Endothelial cell of umbilical vein (primary cell): ENCODE measurements around the gene JAML. TPM values are rescaled to one million over a fixed set of nuclear protein-coding genes. Genes with fewer than 3 reads are reported as not detected.

Experiments
- BruUV-seq: library from RNA; stranded (reverse); fragments of 400-500 nt; replicated peaks from 2 replicates; lab custom pipeline; 2021; lab: Mats Ljungman, UMichigan
- CTCF ChIA-PET: fragments of 300-600, 350-600 bp; sonication (Branson Sonifier 250); formaldehyde crosslinking; loops from one replicate; lab custom pipeline; 2021; ENCODE audit warnings: antibody characterized with exemption, inconsistent platforms; lab: Charles Lee
- POLR2A ChIA-PET: fragments of 300-600, 350-600 bp; sonication (Branson Sonifier 250); formaldehyde crosslinking; loops from one replicate; lab custom pipeline; 2021; ENCODE audit warnings: antibody characterized with exemption, inconsistent platforms; lab: Charles Lee
- DNase-seq: peaks from one replicate; pipeline ENCODE4 v3.0.0-alpha.2; 2011; ENCODE audit warnings: low read depth, low spot score
- FAIRE-seq: peaks from 2 replicates; lab custom pipeline; 2011; peaks lifted over from hg19 to GRCh38; lab: Jason Lieb, UNC
- H2AFZ ChIP-seq: 2 replicates; pipeline ENCODE4 v1.6.0; 2012; ENCODE audit warnings: low read depth, low read length, control low read depth, inconsistent platforms
- H3K27ac ChIP-seq: 2 replicates; pipeline ENCODE4 v1.5.1; 2011; ENCODE audit warnings: low read depth, mild to moderate bottlenecking, control low read depth, low read length, moderate library complexity; ENCODE audit not compliant: insufficient read depth
- H3K27me3 ChIP-seq, 2 experiments: 2 replicates each; pipeline versions ENCODE4 v1.6.0 to v1.6.1; 2011; ENCODE audit warnings: low read length in 2 of 2, mixed read lengths in 1 of 2; ENCODE audit not compliant: control insufficient read depth in 2 of 2, insufficient read depth in 2 of 2
- H3K36me3 ChIP-seq, 2 experiments: 2 replicates in 1 of 2; 3 replicates in 1 of 2; pipeline ENCODE4 v1.5.1; 2011; ENCODE audit warnings: low read length in 2 of 2, mild to moderate bottlenecking in 1 of 2, moderate library complexity in 1 of 2; ENCODE audit not compliant: control insufficient read depth in 2 of 2, insufficient read depth in 2 of 2; ENCODE audit errors: extremely low read depth in 1 of 2
- H3K4me1 ChIP-seq: 3 replicates; pipeline ENCODE4 v1.5.1; 2011; ENCODE audit warnings: mild to moderate bottlenecking, low read length; ENCODE audit not compliant: control insufficient read depth, insufficient read depth; ENCODE audit errors: extremely low read depth
- H3K4me2 ChIP-seq: 2 replicates; pipeline ENCODE4 v1.6.1; 2011; ENCODE audit warnings: low read length, control low read depth, mixed read lengths; ENCODE audit not compliant: insufficient read depth
- H3K4me3 ChIP-seq, 3 experiments: fragments of 200-600 bp in 1 of 3; sonication (generic), shearing (Covaris generic) in 1 of 3; replicated peaks in 1 of 3; 2 replicates each; pipeline ENCODE4 v1.5.1; 2011 to 2016; ENCODE audit warnings: control low read depth in 3 of 3, low read length in 3 of 3, mild to moderate bottlenecking in 2 of 3, inconsistent platforms in 1 of 3, low read depth in 1 of 3, moderate library complexity in 1 of 3; ENCODE audit not compliant: insufficient read depth in 1 of 3
- H3K79me2 ChIP-seq: 2 replicates; pipeline ENCODE4 v1.6.0; 2012; ENCODE audit warnings: low read length, inconsistent platforms; ENCODE audit not compliant: control insufficient read depth, insufficient read depth
- H3K9ac ChIP-seq: replicated peaks from 2 replicates; pipeline ENCODE3; 2011; ENCODE audit warnings: low read length, control low read depth; ENCODE audit not compliant: insufficient read depth; ENCODE audit errors: extremely low read depth
- H3K9me1 ChIP-seq: replicated peaks from 3 replicates; pipeline ENCODE4 v1.6.0; 2011; ENCODE audit warnings: mild to moderate bottlenecking, low read length; ENCODE audit not compliant: control insufficient read depth, insufficient read depth; ENCODE audit errors: extremely low read depth
- H3K9me3 ChIP-seq: replicated peaks from 2 replicates; pipeline ENCODE4 v1.5.1; 2012; ENCODE audit warnings: low read length, inconsistent platforms; ENCODE audit not compliant: control insufficient read depth, insufficient read depth
- H4K20me1 ChIP-seq: replicated peaks from 2 replicates; pipeline ENCODE3; 2011; ENCODE audit warnings: mild to moderate bottlenecking, low read length; ENCODE audit not compliant: control insufficient read depth, insufficient read depth; ENCODE audit errors: extremely low read depth
- EZH2 ChIP-seq: IDR thresholded peaks from 2 replicates; pipeline ENCODE4 v1.6.1; 2012; ENCODE audit warnings: borderline replicate concordance, low read depth, mild to moderate bottlenecking, moderate library complexity, low read length, inconsistent platforms; ENCODE audit not compliant: severe bottlenecking
- FOS ChIP-seq: IDR thresholded peaks from 2 replicates; pipeline ENCODE4 v1.6.1; 2011; ENCODE audit warnings: mild to moderate bottlenecking, low read length, moderate library complexity, borderline replicate concordance; ENCODE audit not compliant: insufficient read depth
- GATA2 ChIP-seq: IDR thresholded peaks from 2 replicates; pipeline ENCODE4 v1.7.0; 2011; ENCODE audit warnings: low read depth, mild to moderate bottlenecking, moderate library complexity, mixed read lengths, low read length; ENCODE audit not compliant: insufficient read length, insufficient read depth
- JUN ChIP-seq: IDR thresholded peaks from 2 replicates; pipeline ENCODE4 v1.6.1; 2011; ENCODE audit warnings: borderline replicate concordance, low read depth; ENCODE audit not compliant: insufficient read length, insufficient read depth
- MYC ChIP-seq: IDR thresholded peaks from one replicate; pipeline ENCODE4 v1.6.1; 2011; ENCODE audit warnings: mild to moderate bottlenecking, low read depth, low read length
- POLR2A ChIP-seq: IDR thresholded peaks from 2 replicates; pipeline ENCODE4 v1.6.1; 2012; ENCODE audit warnings: low read depth, mild to moderate bottlenecking, control low read depth, low read length
- POLR2AphosphoS5 ChIP-seq: IDR thresholded peaks from 2 replicates; pipeline ENCODE4 v1.6.1; 2012; ENCODE audit warnings: low read depth, mild to moderate bottlenecking, control low read depth, low read length, moderate library complexity; ENCODE audit not compliant: insufficient read depth
- dilution Hi-C: fragments of 300-500 bp; cut with MboI; formaldehyde crosslinking; loops from one replicate; pipeline ENCODE4 v1.15.0; 2019; ENCODE audit warnings: low sequenced_read_pairs; ENCODE audit not compliant: extremely low pct_ligation_motif_present
- intact Hi-C: fragments of 100-400 bp; cut with micrococcal nuclease; formaldehyde crosslinking; loops from one replicate; pipeline ENCODE4 v1.10.0; 2022
- polyA plus RNA-seq, 4 experiments: library from polyadenylated mRNA; depleted of rRNA in 3 of 4; stranded (reverse) in 3 of 4; unstranded in 1 of 4; fragments of >200 nt; gene quantifications; 2 replicates each; pipeline versions ENCODE4 v1.2.1 to v1.2.3, GENCODE V29; 2011 to 2012; ENCODE audit warnings: missing spikeins in 1 of 4
- total RNA-seq: library from RNA; stranded (reverse); gene quantifications from 2 replicates; pipeline ENCODE4 v1.2.3, GENCODE V29; 2021
- TF ChIP-seq, protein P1 (sequence below), 2 donors: IDR thresholded peaks; 1 replicate in 1 of 2; 2 replicates in 1 of 2; pipeline ENCODE4 v1.5.1; 2011; ENCODE audit warnings: low read length in 2 of 2, mild to moderate bottlenecking in 2 of 2, moderate library complexity in 2 of 2, control low read depth in 1 of 2, inconsistent platforms in 1 of 2, low read depth in 1 of 2; ENCODE audit not compliant: insufficient read depth in 1 of 2; ENCODE audit errors: extremely low read depth in 1 of 2
- TF ChIP-seq, protein P2 (sequence below): IDR thresholded peaks from 2 replicates; pipeline ENCODE4 v1.6.1; 2011; ENCODE audit not compliant: insufficient read depth, insufficient read length

Gene JAML
- total and polyA plus RNA-seq, 2 donors (not counting 3 experiments of a cell fraction or from before 2014, with no cell fraction given): 0.04 to 0.35 TPM

DNA sequence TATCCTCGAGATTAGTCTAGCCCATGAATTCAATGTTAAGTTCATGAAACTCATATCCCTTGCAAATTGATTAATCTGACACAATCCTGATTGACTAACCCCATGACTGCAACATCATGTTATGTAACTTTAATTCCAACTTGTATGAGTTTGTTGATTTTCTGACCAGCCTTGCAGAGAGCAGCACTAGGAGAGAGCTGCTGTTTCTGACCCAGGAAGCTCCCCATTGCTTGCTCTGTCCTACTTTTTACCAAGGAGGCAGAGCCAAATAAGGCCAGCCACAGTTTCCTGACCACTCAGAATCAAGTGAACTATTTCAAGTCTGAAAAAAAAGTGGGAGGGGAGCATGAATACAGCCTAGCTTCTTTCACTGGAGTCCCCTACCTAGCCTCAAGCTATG, 14.1 kb upstream of the JAML start:
- Histone ChIP-seq H3K9me3 (no peaks in the 10 kb centered on the region), H3K4me3 (no peak overlapping the region), H3K36me3 (no peaks in the 10 kb centered on the region), H3K4me1 (peaks cover 34% of the 10 kb centered on the region), H3K9me1 (no peaks in the 10 kb centered on the region), H2AFZ (no peak overlapping the region), H3K9ac (no peak overlapping the region), H3K27me3 (no peaks in the 10 kb centered on the region), H3K4me2 (peak overlapping the region; percentile 35), H4K20me1 (no peaks in the 10 kb centered on the region), H3K27ac (no peak overlapping the region), H3K79me2 (no peaks in the 10 kb centered on the region)
- intact Hi-C loops (no loop called here), dilution Hi-C loops (no loop called here)
- TF ChIP-seq, protein P1, sequence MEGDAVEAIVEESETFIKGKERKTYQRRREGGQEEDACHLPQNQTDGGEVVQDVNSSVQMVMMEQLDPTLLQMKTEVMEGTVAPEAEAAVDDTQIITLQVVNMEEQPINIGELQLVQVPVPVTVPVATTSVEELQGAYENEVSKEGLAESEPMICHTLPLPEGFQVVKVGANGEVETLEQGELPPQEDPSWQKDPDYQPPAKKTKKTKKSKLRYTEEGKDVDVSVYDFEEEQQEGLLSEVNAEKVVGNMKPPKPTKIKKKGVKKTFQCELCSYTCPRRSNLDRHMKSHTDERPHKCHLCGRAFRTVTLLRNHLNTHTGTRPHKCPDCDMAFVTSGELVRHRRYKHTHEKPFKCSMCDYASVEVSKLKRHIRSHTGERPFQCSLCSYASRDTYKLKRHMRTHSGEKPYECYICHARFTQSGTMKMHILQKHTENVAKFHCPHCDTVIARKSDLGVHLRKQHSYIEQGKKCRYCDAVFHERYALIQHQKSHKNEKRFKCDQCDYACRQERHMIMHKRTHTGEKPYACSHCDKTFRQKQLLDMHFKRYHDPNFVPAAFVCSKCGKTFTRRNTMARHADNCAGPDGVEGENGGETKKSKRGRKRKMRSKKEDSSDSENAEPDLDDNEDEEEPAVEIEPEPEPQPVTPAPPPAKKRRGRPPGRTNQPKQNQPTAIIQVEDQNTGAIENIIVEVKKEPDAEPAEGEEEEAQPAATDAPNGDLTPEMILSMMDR (IDR thresholded peaks at IDR 0.05; ENCODE audit: extremely low read depth in 1 of 2, insufficient read depth in 1 of 2, low read depth in 1 of 2, low read length in 2 of 2): no peak
- TF ChIP-seq GATA2 (no peak), MYC (no peak), POLR2A (no peak), POLR2AphosphoS5 (no peak)
- ChIA-PET POLR2A (no interaction called here), CTCF (interaction anchor here (0.8 to 3.5 kb wide), 7 partner anchors 9 to 40 kb away, joined by 3 to 18 read pairs (median 4); partner anchors contain the start of genes MPZL2 and MPZL3)
- DNase-seq: no peak
- BruUV-seq: no TSS peak
- no peak for FAIRE-seq

DNA sequence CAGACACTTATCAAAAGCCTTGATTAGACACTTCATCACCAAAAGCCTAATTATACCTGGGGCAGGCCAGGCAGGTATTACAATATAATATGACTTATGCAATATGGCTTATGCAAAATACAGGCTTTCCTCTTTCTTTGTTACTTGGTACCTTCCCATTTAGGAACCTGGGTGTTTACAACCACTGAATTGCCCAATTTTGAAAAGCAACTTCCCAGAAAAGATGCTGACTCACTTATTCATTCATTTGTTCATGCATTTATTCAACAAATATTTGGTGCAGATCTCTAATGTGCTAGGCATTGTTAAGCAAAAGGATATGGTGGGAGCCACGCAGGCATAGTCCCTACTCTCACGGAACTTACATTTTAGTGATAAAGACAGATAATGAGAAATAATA, 13.6 kb upstream of the JAML start:
- Histone ChIP-seq H3K9me3 (no peaks in the 10 kb centered on the region), H3K36me3 (no peaks in the 10 kb centered on the region), H3K79me2 (no peaks in the 10 kb centered on the region), H3K9me1 (no peaks in the 10 kb centered on the region), H3K4me1 (peaks cover 34% of the 10 kb centered on the region), H4K20me1 (no peaks in the 10 kb centered on the region), H3K4me2 (no peak overlapping the region), H2AFZ (no peak overlapping the region), H3K27me3 (no peaks in the 10 kb centered on the region), H3K27ac (no peak overlapping the region), H3K4me3 (no peak overlapping the region), H3K9ac (no peak overlapping the region)
- DNase-seq (no peak), FAIRE-seq (no peak)
- POLR2A ChIA-PET: no interaction called here
- intact Hi-C loops (no loop called here), dilution Hi-C loops (no loop called here)
- BruUV-seq: no TSS peak
- TF ChIP-seq, protein P2, sequence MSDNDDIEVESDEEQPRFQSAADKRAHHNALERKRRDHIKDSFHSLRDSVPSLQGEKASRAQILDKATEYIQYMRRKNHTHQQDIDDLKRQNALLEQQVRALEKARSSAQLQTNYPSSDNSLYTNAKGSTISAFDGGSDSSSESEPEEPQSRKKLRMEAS: no peak
- TF ChIP-seq FOS (no peak), POLR2A (no peak), EZH2 (no peak), POLR2AphosphoS5 (no peak), JUN (no peak)
- CTCF ChIA-PET: interaction anchor here (1.0 to 2.1 kb wide), 3 partner anchors 9 to 40 kb away, joined by 4 to 14 read pairs (median 5); no protein-coding TSS in a partner anchor
